Measurements from ENCODE around the gene ABCB9. TPM values are rescaled to one million over a fixed set of nuclear protein-coding genes. Genes with fewer than 3 reads are reported as not detected.

ABCB9 gene
- total RNA-seq, 4 donors from 2014 or later, result 1.7 to 6.2 (median 4.2) TPM

- Histone ChIP-seq H3K27me3 (no peaks in the 10 kb centered on the region), H3K36me3 (no peaks in the 10 kb centered on the region), H3K4me3 (no peak overlapping the region), H3K4me1 (peaks cover 22 to 38% (median 35%) of the 10 kb centered on the region in 4 donors), H3K9me3 (no peaks in the 10 kb centered on the region), H3K27ac (replicated peaks in 1 of 4) (no peak overlapping the region)
- TF ChIP-seq POLR2AphosphoS5 (IDR thresholded peaks at IDR 0.05), result no peak
- no peak for TF ChIP-seq CTCF (IDR thresholded peaks at IDR 0.05)
- no peak for TF ChIP-seq EP300 (IDR thresholded peaks at IDR 0.05)
- no peak for TF ChIP-seq POLR2A (IDR thresholded peaks at IDR 0.05; ENCODE audit: low read depth)
- WGBS, result 87% methylated on average over 2 of the region's 2 CpGs
- DNase-seq (ENCODE audit: extremely low spot score), result no peak
- intact Hi-C loops (cut with DNase I), result no loop called here
These were observed 1.8 kb upstream of the ABCB9 start for GRCh38 chr12:122968104-122968503.

- intact Hi-C loops (cut with DNase I), result no loop called here
- Histone ChIP-seq H3K4me3 (peak overlapping the region; percentile 60 to 72 (median 62)), H3K4me1 (peaks cover 22 to 41% (median 35%) of the 10 kb centered on the region in 4 donors), H3K27me3 (no peaks in the 10 kb centered on the region), H3K36me3 (no peaks in the 10 kb centered on the region), H3K27ac (replicated peaks in 1 of 4) (peak overlapping the region; percentile 60 to 76 (median 68)), H3K9me3 (no peaks in the 10 kb centered on the region)
- DNase-seq (ENCODE audit: extremely low spot score), result no peak
- 52% methylated on average over 14 of the region's 15 CpGs for WGBS
- TF ChIP-seq POLR2AphosphoS5 (IDR thresholded peaks at IDR 0.05), result no peak
- no peak for TF ChIP-seq EP300 (IDR thresholded peaks at IDR 0.05)
- TF ChIP-seq CTCF (IDR thresholded peaks at IDR 0.05), result no peak
- no peak for TF ChIP-seq POLR2A (IDR thresholded peaks at IDR 0.05; ENCODE audit: low read depth)
These were observed 684 bp upstream of the ABCB9 start for GRCh38 chr12:122966743-122967550.

GRCh38 chr12:122965321-122965751, 927 bp downstream of the ABCB9 start:
- H3K27ac ChIP-seq (replicated peaks in 1 of 4), result peak overlapping the region in 2 of 4 donors; percentile 70 to 76

GRCh38 chr12:122964439-122965257, 1.6 kb downstream of the ABCB9 start:
- TF ChIP-seq EP300 (IDR thresholded peaks at IDR 0.05), result no peak
- TF ChIP-seq CTCF (IDR thresholded peaks at IDR 0.05), result no peak
- no peak for TF ChIP-seq POLR2AphosphoS5 (IDR thresholded peaks at IDR 0.05)
- TF ChIP-seq POLR2A (IDR thresholded peaks at IDR 0.05; ENCODE audit: low read depth), result no peak
- peaks cover 6 to 9% (median 6%) of the 10 kb centered on the region in 4 donors for H3K36me3 ChIP-seq
- 91% methylated on average over 10 of the region's 19 CpGs for WGBS
- H3K27me3 ChIP-seq, result no peaks in the 10 kb centered on the region
- no peak overlapping the region for H3K27ac ChIP-seq (replicated peaks in 1 of 4)
- DNase-seq (ENCODE audit: extremely low spot score), result no peak
- H3K4me3 ChIP-seq, result peak overlapping the region in 1 of 4 donors; percentile 61
- H3K9me3 ChIP-seq, result no peaks in the 10 kb centered on the region
- intact Hi-C loops (cut with DNase I), result no loop called here
- peaks cover 29 to 48% (median 43%) of the 10 kb centered on the region in 4 donors for H3K4me1 ChIP-seq

More at GRCh38 chr12:122965321-122965751, 927 bp downstream of the ABCB9 start:
- H3K4me3 ChIP-seq, result peak overlapping the region; percentile 60 to 72 (median 62)
- no peak for DNase-seq (ENCODE audit: extremely low spot score)
- H3K4me1 ChIP-seq, result peaks cover 29 to 48% (median 43%) of the 10 kb centered on the region in 4 donors
- H3K9me3 ChIP-seq, result no peaks in the 10 kb centered on the region
- 59% methylated on average over 11 of the region's 12 CpGs for WGBS
- H3K36me3 ChIP-seq, result peaks cover 0 to 2% (median under 1%) of the 10 kb centered on the region in 4 donors
- intact Hi-C loops (cut with DNase I), result no loop called here
- no peaks in the 10 kb centered on the region for H3K27me3 ChIP-seq
- TF ChIP-seq POLR2AphosphoS5 (IDR thresholded peaks at IDR 0.05), result no peak
- TF ChIP-seq POLR2A (IDR thresholded peaks at IDR 0.05; ENCODE audit: low read depth), result no peak
- TF ChIP-seq CTCF (IDR thresholded peaks at IDR 0.05), result no peak
- TF ChIP-seq EP300 (IDR thresholded peaks at IDR 0.05), result no peak

All from esophagus muscularis mucosa (tissue), 4 donors.